G401 (cell line): ENCODE measurements around the gene TARS3. TPM values are rescaled to one million over a fixed set of nuclear protein-coding genes. Genes with fewer than 3 reads are reported as not detected.
"Not testable (repeated sequence)": the region's sequence is repeated elsewhere in the genome, so short reads cannot be mapped to it uniquely, and the experiment has no call there.

Experiments
- DNase-seq: peaks from one replicate; pipeline ENCODE4 v3.0.0-alpha.2; 2015; ENCODE audit warnings: low spot score
- in situ Hi-C: cut with HindIII; loops from 2 replicates; pipeline ENCODE4 v1.10.0; 2016; ENCODE audit warnings: low sequenced_read_pairs, mixed read lengths
- total RNA-seq: library from RNA; depleted of rRNA; stranded (reverse); fragments of >200 nt; shearing (Covaris generic); gene quantifications from 2 replicates; pipeline ENCODE4 v1.2.3, GENCODE V29; 2014

Gene TARS3
- total RNA-seq, 1 experiment from 2014 or later = 13.2 TPM

DNA sequence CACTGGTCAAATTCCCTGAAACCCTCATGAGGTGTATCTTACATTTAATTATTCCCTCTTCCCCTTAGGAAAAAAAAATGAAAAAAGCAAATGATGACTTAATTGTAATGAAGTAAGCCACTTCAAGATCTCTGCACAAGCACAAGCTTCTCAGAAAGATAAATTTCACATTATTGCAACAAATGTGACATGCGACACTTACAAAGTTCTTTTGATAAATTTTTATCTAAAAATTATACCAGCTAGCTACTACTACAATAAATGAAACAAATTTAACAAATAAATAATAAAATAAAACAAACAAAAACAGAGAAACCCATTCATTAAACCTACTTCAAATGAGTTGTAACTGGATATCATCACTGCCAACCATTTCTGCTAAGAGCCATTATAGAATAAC is 62.1 kb downstream of the TARS3 start:
- in situ Hi-C loops = no loop called here
- DNase-seq = no peak

DNA sequence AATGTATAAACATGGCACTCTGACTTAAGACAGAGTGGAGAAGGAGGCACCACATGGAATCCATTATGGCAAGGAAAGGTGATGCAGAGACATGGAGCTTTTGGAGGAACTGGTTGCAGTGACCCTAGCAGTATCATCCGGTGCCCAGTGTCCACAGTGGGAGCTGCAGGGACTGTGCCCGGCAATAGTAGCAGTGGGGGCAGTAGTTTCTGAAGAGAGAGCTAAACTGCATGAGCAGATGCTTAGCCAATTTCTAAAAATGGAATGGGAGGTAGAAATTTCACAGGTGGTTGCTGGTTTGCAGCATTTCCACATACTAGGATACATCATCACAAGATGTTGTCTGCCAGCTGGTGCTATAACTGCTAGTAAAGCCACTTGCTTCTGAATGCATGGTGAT is 64.3 kb downstream of the TARS3 start:
- in situ Hi-C loops = no loop called here
- no peak for DNase-seq

DNA sequence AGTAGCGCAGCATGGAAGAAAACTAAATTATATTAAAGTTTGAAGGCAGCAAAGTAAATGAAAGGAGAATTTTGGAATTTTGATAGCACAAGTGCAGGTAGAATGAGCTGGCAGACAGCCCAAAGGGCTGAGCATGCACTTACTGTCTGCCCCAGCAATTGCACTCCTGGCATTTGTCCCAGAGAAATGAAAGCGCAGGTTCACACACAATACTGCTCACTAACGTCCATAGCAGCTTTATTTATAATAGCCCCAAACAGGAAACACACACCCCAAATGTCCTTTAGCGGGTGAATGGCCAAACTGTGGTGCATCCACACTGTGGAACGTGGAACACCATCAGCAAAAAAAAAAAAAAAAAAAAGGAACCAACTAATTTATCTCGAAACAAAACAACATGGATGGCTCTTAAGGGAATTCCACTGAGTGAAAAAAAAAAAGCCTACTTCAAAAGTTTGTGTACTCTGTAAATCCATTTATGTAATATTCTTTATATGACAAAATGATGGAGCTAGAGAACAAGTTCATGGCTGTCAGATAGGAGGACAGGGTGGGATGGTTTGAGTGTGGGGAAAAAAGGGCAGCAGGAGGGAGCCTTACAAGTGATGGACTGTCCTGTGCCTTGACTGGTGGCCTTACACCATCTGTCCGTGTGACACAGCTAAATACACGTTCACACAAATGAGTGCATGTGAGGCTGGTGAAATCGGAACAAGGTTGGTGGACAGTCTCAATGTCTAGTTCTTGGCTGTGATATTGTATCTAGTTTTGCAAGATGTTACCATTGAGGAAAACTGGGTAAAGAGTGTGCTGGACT is 66.1 kb downstream of the TARS3 start:
- DNase-seq = no peak
- in situ Hi-C loops = no loop called here

DNA sequence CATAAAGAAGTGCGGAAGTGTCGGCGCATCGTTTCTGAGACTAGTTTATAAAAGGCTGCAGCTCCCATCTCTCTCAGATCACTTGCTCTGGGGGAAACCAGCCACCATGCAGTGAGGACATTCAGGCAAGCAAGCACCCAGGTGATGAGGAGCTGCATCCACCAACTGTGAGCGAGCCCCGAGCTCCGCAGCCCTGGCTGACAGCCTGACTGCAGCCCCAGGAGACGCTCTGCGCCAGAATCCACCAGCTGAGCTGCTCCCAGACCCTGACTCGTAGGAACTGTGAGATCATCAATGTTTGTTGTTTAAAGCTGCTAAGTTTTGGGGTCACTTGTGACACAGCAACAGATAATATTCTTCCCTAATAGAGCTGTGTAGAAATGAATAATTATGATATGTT is 67.1 kb downstream of the TARS3 start:
- no peak for DNase-seq
- in situ Hi-C loops = no loop called here

DNA sequence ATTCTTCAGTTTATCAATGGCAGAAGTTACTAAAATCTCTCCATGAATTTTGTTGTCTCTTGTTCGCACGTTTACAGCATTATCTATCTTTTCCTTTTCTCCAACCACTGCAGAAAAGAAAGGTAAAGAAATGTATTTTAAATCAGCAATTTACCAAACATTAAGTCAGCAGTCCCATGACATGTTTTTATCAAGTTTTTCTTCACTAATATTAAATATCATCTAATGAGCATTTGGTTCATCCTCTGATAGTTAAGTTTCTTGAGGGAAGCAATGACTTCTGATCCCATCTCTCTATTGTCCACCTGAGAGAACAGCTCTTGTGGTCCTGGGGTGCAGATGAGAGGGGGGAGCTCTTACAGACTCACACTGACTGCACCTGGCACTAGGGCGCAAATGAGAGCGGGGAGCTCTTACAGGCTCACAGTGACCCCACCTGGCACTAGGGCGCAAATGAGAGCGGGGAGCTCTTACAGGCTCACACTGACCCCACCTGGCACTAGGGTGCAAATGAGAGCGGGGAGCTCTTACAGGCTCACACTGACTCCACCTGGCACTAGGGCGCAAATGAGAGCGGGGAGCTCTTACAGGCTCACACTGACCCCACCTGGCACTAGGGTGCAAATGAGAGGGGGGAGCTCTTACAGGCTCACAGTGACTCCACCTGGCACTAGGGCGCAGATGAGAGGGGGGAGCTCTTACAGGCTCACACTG is 69.5 kb downstream of the TARS3 start:
- DNase-seq = not testable (repeated sequence)

DNA sequence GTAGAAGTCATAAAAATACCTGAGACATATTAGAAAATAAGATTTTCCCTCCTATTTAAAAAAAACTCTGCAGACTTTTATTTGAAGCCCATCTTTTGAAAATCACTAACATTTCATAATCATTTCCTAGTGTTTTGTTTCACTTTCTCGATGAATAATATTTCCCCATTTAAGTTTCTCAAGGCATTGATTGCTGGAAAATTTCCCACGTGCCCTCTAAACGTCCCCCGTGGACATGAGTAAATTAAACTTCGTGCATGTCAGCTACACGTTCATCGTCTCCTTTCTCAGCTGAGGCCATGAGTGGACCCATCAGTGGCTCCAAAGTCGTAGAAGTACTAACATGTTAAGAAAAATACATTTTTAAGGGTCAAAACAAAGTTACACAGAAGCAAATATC is 70.1 kb downstream of the TARS3 start:
- in situ Hi-C loops = no loop called here

More for the DNA sequence above, 69.5 kb downstream of the TARS3 start:
- in situ Hi-C loops = not testable (repeated sequence)

DNA sequence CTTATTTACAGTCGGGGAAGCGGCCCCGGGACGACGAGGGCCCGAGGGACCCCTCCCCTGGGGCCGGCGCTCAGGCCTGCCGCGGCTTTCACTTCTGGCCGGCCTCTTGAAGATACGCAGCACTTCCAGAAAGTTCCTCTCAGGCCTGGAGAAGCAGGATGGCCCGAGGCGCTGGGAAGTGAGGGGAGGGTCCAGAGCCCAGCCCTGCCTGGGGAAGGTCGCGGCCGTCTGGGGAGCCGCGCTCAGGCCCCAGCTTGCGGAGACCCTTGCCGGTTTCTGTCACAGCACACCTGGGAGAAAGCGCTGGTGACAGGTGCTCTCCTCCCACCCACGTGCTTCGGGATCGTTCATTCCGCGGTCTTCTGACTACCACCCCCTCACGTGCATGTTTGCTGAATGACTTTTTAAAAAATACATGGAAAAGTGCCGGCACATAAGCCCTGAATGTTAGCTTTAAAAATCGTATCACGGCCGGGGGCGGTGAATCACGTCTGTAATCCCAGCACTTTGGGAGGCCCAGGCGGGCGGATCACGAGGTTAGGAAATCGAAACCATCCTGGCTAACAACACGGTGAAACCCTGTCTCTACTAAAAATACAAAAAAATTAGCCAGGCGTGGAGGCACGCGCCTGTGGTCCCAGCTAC is 71.4 kb downstream of the TARS3 start:
- no peak for DNase-seq
- in situ Hi-C loops = no loop called here

More for the DNA sequence above, 70.1 kb downstream of the TARS3 start:
- no peak for DNase-seq

DNA sequence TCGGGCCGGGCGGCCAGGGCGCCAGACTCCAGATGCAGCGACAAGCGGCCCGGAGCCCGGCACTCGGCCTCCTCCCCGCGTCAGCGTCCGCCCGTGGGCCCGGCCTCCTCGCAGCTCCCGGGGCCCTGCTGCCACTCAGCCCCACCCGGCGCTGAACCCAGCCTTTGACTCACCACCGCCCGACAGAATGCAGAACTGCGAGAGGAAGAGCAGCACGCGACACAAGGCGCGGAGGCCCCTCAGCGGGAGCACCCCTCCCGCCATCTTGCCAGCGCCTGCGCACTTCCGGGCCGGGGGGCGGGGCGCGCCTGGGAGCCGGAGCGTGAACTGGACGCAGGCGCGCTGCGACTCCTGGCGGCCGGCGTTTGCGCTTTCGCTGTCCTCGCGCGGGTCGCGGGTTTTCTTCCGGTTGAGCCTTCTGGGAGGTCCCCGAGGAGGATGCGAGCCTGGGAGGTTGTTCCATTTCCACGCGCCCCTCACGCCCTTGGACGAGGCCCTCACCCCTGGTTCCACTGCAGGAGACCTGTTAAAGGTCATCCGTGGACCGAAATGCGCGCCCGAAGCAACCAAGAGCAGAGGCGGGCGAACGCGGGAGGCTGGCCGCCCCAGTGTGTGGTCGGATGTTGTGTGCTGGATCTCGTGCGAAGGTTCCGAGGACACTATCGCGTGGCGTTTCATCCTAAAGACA is 72.0 kb downstream of the TARS3 start, which contains the start of gene TM2D3:
TSS of gene TM2D3 (minus strand) at position 284 of the 688 bp plus-strand sequence. CDS start at position 264, 20 bp downstream.
- in situ Hi-C loops = no loop called here
- peak; percentile 86 for DNase-seq

DNA sequence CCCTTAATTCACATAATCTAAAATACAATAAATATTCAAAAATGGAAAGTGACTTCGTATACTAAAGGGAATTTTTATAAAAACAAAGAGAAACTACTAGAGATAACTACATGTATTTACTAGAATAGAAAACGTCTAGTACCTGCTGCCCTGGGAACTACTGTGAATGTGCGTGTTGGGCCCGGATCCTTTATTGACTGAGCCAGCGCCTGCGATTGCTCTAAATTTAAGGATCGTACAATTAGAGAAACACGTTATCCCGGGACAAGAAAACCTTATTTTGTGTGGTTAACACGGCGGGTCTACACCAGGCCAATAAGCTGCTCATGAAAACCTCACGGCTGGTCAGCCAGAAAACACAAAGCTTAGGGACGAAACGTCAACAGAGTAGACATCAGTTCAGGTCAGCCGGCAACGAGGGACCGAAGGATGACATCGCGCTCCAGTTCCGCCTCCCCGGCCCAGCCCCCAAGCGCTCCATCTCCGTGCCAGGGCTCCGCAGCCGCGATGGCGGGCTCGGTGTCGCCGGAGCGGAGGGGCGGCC is 72.6 kb downstream of the TARS3 start:
- in situ Hi-C loops = no loop called here
- DNase-seq = peak; percentile 59

DNA sequence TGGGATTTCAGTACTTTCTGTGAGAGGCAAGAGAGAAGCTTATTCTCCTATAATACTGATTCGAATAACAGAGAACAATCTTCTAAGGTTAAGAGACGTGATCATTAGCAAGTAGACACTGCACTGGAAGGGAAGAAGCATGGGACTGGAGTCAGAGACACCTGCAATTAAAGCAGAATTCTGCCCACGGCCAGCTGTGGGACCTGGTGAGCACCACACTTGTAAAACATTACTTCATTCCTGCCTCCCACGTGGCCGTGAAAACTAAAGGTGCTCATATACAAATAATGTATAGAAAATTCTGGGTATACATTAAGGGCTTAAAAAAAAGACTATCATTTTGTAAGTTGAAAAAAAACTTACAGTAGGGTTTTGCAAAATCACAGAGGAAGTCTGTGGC is 74.1 kb downstream of the TARS3 start:
- DNase-seq = no peak
- in situ Hi-C loops = no loop called here

DNA sequence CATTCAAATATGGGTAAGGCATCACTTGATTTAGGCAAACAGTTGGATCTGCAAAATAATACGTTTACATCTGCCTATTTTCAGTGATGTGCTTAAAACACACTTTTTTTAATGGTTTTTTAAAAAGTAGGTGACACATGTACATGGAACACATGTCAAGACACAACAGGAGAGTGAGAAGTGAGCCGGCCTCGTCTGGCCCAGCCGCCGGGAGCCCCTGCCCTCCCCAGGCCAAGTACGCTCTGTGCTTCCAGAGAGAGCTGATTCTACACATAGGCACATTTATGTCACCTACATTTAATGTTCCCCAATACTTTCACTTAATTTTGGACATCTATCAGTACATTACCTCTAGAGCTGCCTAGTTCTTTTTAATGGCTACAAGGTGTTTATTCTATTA is 75.9 kb downstream of the TARS3 start:
- in situ Hi-C loops = no loop called here
- DNase-seq = no peak

DNA sequence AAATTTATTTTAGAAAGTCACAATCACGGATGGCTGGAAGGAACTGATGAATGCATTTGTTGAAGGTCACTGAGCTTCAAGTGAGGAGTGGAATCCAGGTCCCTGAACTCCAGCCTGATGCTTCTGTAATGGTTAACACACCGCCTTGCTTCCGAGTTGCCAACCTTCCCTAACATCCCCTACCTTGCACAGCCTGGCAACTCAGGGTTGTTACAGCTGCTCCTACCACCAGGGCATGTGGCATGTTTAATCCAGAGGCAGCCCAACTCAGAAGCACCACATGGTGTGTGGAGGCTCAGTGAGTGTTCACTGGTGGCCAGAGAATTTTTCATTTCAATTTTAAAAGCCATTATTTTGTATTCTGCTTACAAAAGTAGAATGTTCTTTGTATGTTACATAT is 77.0 kb downstream of the TARS3 start:
- no peak for DNase-seq
- in situ Hi-C loops = no loop called here

DNA sequence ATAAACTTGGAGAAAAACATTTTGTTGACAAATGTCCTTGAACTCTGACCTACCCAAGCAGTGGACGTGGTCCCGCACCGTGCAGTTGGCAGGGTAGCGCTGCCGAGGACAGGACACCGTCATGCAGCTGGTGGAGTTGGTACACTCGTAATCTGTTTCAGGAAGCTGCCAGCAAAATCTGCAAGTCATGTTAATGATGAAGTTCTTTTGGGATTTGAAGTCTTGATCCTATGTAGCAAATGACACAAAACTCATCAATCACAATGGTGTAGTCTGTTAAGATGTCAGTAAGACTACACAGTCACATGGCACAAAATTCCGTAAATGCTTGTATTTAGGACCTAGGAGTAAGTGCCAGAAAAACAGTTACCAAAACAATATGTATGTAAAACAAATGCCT is 77.6 kb downstream of the TARS3 start:
- in situ Hi-C loops = no loop called here
- DNase-seq = no peak

DNA sequence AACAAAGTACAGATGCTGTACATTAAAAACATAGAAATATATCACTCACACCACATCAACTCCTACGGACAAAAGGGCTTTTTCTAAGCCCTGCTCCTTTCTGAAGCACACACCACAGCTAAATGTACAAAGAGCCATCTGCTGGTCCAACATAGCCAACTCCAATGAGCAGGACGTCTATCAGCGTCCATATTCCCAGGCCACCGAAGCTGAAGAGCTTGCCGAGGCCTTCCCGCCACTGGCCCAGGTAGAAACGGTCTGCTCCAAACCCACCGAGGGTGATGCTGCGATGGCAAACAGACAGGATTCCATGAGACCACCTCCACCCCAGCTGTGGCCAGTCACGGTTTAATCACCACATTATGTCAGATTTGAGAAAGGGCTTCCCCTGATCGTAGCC is 81.9 kb downstream of the TARS3 start:
- in situ Hi-C loops = no loop called here
- peak; percentile 58 for DNase-seq

DNA sequence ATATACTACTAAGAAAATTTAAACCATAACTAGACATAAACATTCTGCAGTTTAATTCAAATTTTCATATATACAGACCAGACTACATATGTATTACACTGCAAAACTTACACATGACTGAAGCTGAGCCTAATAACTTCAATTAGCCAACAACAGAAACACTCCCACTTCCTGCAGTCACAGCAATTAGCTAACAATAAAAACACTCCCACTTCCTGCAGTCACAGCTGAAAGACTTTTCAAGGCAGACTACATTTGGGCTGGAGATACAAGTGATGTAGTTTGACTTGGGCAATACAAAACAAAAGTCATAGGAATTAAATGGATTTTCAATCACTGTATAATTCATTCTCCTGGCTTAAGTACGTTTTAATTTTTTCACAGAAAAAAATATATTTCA is 82.4 kb downstream of the TARS3 start:
- in situ Hi-C loops = no loop called here
- DNase-seq = no peak

DNA sequence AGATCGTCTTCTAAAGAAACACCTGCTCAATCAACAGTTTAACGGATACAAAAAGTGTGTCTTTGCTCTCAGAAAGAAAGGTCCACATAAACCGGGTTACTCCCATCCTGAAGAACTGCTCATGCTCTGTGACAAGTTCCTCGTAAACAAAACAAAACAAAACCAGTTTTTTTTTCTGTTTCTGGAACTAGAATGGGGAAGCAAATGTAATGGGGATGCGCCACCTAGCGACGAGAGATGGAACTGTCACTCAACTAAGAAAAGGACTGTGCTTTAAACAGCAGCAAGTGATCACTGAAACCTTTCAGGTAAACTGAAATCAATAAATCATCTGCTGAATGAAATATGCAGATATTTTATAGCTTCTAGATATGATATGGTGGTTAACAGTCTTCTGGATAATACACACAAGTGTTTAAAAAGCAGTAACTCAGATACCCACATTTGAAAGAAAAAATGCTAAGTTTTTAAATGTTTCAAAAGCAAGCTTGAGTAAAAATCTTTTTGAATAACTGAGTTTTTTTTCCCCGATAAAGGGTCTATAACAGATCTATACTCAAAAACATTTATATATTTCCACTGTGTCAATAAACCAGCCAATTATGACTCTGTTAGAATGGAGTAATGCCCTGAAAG is 83.0 kb downstream of the TARS3 start:
- in situ Hi-C loops = no loop called here
- DNase-seq = peak; percentile 81

DNA sequence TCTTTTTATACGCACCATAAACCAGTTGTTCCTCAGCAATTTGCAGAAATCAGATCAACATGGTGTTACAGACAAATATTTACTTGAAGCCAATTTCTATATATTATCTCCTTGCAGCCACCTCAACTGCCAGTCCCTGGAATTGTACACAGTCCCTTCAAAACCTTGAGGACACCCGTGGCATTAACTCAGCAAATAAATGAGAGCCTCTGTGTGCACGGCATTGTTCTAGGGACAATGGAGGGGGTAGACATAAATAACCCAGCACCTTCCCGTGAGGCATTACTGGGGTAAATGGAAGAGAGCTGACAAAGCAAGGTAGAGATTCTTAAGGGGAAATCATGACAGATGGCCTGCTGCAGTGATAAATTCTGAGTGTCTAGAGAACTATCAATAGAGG is 84.6 kb downstream of the TARS3 start:
- DNase-seq = no peak
- in situ Hi-C loops = no loop called here

DNA sequence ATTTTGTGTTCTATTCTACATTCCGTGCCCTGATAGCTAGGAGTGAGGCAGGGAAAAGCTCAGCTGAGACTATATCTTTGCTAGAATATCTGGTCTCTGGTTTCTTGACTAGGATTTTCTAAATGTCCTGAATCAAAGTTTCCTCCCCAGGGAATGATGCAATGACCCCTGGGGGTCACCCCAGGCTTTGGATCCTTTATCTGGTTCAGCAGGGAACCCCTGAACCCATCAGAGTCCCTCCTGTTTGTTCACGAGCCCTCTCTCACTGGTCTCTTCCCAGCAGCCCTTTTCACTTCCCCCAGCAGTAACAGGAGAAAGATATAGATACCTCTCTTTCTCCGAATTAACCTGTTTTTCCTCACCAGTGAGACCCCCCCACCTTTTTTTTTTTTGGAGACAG is 86.4 kb downstream of the TARS3 start:
- DNase-seq = no peak
- in situ Hi-C loops = no loop called here

DNA sequence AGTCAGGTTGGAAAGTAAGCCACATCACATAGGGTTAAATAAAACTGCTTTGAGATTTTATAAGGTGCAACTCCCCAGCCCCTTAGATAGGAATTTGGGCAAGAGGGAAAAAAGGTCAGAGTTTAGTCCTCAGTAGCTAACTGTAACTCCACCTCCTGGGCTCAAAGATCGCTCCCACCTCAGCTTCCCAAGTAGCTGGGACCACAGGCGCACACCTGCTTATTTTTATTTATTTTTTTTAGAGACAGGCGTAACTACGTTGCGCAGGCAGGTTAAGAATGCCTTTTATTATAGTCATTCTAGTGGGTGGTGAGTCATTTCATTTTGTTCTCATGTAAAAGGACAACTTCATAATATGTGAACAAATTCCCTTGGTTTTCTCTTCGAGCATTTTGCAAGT is 86.8 kb downstream of the TARS3 start:
- DNase-seq = no peak
- in situ Hi-C loops = no loop called here
